ENCODE results near the gene LRRC31.
A peak's percentile ranks its signal among the peaks of the same experiment; 100 is the strongest.

The LRRC31 gene

DNA sequence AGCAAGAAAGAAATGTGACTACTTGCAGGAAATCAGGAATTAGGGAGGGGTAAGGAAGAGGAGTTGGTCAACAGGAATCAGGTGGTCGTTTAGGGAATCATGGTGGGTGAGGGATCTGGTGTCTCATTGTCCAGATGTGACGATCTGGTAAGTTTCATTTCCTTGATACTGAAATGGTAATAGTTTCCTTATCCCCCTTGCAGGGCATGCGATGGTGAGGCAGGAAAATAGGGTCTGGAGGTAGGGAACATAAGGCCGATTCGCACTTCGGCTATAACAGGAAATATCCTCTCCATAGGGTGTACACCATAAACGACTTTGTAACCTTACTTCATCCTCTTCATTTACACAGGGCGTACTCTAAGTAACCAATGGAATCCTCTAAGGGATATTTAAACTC is 56.5 kb downstream of the LRRC31 start:
- peak; percentile 1 for DNase-seq (ENCODE audit: low read depth, low spot score)

DNA sequence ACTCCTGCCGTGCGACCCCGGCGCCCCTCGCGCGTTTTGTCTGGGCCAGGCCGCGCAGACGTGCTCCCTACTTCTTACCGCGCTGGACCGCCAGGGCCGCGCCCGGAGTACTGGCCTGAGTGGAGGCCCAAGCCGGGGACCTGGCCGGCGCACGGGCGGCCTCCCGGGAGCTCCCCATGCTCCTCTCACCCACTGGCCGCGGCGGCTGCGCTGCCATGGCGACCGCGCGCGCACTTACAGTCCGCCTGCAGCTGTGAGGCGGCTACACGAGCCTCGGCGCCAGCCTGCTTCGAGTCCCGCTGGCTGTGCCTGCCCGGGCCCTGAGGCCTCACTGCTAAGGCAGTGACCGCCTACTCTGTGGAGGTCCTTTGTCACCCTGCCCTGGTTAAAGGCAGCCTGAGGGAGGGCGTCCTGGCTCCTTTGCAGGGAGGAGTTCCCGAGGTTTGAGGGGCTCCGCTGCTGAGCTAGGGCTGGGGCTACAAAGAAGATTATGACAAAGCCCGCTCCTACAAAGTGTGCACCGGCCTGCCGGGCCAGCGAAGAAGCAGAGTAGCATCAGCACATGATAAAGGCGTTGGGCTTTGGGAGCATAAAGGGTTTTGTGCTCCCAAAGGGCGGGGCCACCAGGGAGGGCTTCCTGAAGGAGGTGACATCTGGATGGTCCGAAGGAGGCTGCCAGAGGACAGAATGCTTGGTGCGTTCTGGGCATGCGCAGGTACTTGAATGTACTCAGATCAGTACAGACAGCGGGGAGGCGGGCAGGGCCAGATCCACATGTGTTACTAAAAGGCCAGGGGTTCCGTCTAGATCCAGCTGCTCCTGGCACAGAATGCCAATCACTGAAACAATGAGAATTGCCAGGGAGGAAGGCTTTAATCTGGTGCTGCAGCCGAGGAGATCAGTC is 57.2 kb downstream of the LRRC31 start, which contains the start of the genes LRRC34 and LRRIQ4:
Gene LRRC34 (minus strand): TSS at position 573 of the 904 bp plus-strand sequence. CDS start 356 bp downstream, at position 217.
Gene LRRIQ4 (plus strand): TSS at position 539 of the 904 bp plus-strand sequence. CDS start 9,052 bp downstream, outside the sequence.
- DNase-seq (ENCODE audit: low read depth, low spot score), result peak; percentile 46

DNA sequence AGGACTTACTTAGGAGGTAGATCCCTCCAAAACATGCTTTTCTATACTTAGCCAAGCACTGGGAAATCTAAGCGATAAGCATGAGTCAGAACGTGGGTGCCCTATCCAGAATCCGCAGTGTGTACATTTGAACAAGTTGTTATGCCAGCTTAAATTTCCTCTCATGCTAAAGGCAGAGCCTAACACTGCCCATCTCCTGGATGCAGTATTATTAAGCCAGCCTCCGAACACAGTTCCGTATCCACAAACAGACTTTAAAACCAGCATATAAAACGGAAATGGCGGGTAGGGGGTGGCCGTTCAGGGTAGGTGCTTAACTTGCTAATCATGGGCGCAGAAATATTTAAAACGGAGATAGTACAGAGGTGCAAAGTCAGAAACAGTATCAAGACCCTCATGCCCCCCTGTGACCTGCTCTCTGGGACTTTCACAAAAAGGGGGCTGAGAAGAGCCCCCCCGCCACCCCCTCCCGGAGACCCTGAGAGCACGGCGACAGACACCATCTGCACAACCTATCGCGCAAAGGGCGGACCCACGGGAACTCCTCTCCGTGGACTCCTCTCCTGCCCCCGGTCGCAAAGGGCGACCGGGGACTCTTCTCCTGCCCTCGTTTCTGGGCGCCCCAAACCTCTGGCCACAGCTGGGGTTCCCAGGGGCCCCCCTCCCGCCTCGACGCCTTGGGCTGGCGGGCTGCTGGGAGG is 58.0 kb downstream of the LRRC31 start:
- DNase-seq (ENCODE audit: low read depth, low spot score), result peak; percentile 23

DNA sequence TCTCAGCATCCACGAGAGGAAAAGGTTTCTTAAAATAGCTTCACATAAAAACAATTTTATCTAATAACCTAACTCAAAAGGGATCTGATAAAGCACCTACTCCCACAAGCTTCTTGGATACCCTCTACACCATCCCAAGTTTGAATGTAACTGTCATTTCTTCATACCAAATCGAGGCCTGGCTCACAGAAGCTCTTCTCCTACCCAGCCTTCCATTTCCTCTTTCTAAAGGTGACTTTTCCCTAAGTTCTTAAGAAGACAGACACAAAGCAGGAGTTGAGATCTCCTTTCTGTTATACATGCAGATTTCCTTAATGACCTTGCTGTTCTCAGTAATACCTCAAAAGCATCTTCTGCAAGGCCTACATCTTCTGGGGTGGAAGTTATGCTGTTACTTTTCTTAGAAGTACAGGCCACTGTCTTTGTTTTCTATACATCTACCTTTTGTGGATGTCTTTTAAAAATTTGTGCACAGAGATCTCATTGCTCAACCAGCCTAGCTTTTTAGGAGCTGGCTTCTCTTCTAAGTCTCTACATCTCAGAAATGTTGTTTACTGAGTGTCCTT is 60.4 kb downstream of the LRRC31 start:
- no peak for DNase-seq (ENCODE audit: low read depth, low spot score)

DNA sequence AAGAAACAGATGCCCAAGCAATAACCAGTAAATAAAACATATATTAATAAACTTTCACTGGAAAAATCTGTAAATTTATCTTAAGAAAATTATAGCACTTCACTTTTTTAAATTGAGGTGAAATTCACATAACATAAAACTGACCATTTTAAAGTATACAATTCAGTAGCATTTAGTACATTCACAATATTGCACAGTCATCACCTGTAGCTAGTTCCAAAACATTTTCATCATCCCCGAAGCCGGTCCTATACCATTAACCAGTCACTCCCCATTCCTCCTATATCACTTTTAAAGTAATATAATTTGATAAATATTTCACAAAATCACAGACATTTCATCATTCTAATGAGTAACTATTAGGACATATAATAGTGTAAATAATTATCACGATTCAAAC is 65.1 kb downstream of the LRRC31 start:
- DNase-seq (ENCODE audit: low read depth, low spot score), result no peak

DNA sequence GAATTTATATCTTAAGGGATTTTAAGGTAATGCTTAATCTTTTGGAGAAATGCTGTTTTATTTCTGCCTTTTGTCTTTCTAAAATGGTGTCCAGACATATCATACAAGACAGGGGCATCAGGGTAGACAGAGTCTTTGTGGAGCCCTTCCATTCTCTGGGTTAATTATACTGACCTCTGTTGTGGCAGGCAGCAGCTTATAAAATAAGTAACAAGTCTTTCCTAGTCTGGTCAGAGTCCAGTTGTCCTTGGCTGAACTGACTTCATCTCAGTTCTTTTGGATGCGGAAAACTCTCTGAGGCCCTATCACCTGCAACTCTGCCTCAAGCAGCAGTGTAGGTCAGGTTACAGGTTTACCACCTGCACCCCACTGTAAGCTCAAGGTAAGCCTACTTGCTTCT is 77.4 kb downstream of the LRRC31 start:
- DNase-seq (ENCODE audit: low read depth, low spot score), result no peak

DNA sequence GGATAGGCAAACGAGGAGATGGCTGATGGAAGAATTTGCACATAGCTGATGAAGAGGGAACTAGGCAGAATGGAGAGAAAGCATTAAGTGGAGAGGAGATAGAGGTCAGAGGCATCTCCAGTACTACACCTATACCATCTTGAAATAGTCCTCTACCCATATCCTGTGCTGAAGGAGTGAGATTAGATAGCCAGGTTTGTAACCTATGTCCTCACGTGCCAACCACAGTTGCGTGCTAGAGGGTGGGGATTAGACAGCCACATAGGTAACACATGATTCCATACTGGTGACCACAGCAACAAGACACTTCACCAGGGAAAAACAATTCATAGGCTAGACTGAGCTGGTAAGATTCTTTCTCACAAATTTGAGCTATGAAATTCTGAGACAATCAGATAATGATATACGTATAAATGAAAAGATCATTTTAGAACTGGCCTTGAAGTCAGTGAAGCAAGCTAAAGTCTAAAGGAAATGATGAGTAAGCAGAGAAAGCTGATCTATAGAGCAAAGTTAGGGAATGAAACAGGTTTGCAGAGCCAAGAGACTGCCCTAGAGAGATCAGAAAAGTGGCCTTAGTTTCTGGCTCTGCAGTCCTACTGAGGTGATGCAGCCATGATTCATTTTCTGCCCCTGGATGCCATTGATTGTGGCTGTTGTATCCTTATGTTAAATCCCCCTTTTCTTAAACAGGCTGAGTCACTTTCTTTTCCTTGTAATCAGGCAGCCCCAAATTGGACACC is 78.9 kb downstream of the LRRC31 start:
- no peak for DNase-seq (ENCODE audit: low read depth, low spot score)

DNA sequence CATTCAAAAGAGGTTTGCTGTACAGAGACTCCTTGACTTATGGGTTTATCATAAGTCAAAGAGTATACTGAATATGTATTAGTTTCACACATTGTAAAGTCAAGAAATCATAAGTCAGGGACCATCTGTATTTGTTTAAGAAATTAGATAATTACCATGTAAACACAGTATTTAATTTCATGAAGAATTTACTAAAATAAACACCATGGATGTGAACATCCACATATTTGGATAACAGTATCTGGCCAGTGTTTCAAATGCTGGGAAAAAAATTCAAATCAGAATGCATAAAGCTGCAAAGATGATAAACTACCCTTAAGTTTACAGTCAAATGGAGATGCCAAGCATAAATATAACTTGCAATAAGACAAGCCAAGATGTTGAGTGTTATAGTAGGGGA is 79.5 kb downstream of the LRRC31 start:
- DNase-seq (ENCODE audit: low read depth, low spot score), result no peak

Data from smooth muscle cell of the brain vasculature (primary cell).